ENCODE data around the gene MS4A10. TPM values are rescaled to one million over a fixed set of nuclear protein-coding genes. Genes with fewer than 3 reads are reported as not detected.

Gene MS4A10
- total RNA-seq, 3 donors from 2014 or later, result 1.2 TPM; not detected in 2

DNA sequence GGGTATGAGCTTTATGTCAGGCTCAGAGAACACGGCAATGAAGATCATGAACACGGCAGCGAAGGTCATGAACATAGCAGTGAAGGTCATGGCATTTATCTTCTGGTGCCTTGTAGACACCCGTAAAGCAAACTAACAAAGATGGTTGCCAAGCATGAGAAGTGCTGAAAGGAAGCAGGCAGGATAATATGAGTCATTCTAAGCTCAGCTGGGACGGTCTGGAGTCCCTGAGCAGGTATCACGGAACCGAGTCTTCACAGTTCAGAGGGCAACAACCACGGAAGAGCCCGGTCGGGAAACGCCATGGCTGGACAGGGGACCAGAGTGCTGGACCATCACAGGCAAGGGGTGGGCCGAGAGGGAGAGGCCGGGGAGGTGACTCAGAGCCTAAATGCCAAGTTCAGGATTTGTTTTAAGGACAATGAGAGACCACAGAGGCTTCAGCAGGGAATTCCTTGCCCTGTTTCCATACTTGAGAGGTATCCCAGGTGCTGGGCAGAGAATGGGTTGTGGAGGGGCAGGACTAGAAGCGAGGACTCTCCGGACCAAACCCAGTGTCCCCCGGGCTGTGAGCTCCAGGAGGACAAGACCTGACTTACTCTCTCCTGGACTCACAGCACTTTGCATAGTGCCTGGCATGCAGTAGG lies 13.1 kb upstream of the MS4A10 start:
- ATAC-seq (no peak), DNase-seq (peak in 1 of 3 donors; percentile 21)
- no peak overlapping the region for H3K4me3 ChIP-seq
- no peaks in the 10 kb centered on the region for H3K4me1 ChIP-seq (ENCODE audit: low read depth)
- no peaks in the 10 kb centered on the region for H3K36me3 ChIP-seq (ENCODE audit: low read depth)
- intact Hi-C loops (cut with DNase I, micrococcal nuclease), result no loop called here
- TF ChIP-seq, protein P1, sequence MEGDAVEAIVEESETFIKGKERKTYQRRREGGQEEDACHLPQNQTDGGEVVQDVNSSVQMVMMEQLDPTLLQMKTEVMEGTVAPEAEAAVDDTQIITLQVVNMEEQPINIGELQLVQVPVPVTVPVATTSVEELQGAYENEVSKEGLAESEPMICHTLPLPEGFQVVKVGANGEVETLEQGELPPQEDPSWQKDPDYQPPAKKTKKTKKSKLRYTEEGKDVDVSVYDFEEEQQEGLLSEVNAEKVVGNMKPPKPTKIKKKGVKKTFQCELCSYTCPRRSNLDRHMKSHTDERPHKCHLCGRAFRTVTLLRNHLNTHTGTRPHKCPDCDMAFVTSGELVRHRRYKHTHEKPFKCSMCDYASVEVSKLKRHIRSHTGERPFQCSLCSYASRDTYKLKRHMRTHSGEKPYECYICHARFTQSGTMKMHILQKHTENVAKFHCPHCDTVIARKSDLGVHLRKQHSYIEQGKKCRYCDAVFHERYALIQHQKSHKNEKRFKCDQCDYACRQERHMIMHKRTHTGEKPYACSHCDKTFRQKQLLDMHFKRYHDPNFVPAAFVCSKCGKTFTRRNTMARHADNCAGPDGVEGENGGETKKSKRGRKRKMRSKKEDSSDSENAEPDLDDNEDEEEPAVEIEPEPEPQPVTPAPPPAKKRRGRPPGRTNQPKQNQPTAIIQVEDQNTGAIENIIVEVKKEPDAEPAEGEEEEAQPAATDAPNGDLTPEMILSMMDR (IDR thresholded peaks at IDR 0.05), result no peak
- no peaks in the 10 kb centered on the region for H3K9me3 ChIP-seq

DNA sequence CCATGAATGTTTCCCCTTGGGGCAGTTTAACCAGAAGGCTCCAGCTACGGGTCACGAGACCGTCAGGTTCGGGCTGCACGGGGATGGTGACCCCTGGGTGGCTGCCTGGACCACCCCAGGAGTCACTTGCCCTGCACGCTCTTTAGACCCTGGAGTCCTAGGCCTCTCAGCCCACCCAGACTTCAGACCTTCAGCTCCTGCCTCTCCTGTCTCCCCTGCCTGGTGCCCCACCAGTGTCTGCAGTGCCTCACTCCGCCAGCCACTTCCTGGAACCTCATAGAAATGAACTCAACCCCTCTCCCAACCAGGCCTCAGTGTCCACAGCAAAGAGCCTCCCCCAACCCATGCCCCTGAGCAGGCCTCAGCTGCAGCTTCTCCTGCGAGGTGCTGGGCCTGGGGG lies 12.5 kb upstream of the MS4A10 start:
- no peaks in the 10 kb centered on the region for H3K4me1 ChIP-seq (ENCODE audit: low read depth)
- ATAC-seq (no peak), DNase-seq (peak in 2 of 3 donors; percentile 9 to 32)
- intact Hi-C loops (cut with DNase I, micrococcal nuclease), result no loop called here
- no peak overlapping the region for H3K4me3 ChIP-seq
- TF ChIP-seq, protein P1 (IDR thresholded peaks at IDR 0.05), result no peak
- no peaks in the 10 kb centered on the region for H3K36me3 ChIP-seq (ENCODE audit: low read depth)
- H3K9me3 ChIP-seq, result no peaks in the 10 kb centered on the region

GRCh38 chr11:60774726-60775125 lies 10.4 kb upstream of the MS4A10 start:
- Histone ChIP-seq H3K9me3 (no peaks in the 10 kb centered on the region), H3K4me1 (ENCODE audit: low read depth) (no peaks in the 10 kb centered on the region), H3K4me3 (no peak overlapping the region), H3K36me3 (ENCODE audit: low read depth) (no peaks in the 10 kb centered on the region)
- ATAC-seq (no peak), DNase-seq (peak in 2 of 3 donors; percentile 11 to 42)
- TF ChIP-seq, protein P1 (IDR thresholded peaks at IDR 0.05), result no peak
- intact Hi-C loops (cut with DNase I, micrococcal nuclease), result no loop called here

DNA sequence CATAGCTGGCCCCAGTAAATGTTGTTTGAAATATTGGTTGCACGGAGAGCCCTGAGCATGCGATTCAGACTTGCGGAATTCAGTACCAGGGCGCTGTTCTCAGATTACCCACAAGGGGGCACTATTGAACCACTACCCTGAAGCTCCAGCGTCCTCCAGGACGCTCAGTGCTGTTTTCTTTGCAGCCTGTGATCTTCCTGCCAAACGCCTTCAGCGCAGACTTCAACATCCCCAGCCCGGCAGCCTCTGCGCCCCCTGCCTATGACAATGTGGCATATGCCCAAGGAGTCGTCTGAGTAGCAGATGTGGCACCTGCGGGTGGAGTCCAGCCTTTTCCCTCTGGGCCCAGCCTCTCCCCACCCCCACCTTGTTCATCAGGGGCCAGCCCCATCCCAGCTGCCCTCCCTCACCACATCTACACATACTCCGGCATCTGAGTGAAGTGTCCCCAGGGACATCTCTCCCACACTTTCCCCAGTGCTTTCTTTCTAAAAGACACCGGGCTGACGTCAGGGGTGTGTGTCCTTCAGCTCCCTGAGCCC lies 9.6 kb upstream of the MS4A10 start:
- ATAC-seq (peak; percentile 96), DNase-seq (peak; percentile 61 to 94 (median 71))
- H3K4me3 ChIP-seq, result no peak overlapping the region
- intact Hi-C loops (cut with DNase I, micrococcal nuclease), result no loop called here
- H3K36me3 ChIP-seq (ENCODE audit: low read depth), result no peaks in the 10 kb centered on the region
- H3K4me1 ChIP-seq (ENCODE audit: low read depth), result no peaks in the 10 kb centered on the region
- TF ChIP-seq, protein P1 (IDR thresholded peaks at IDR 0.05), result peak; percentile 89
- no peaks in the 10 kb centered on the region for H3K9me3 ChIP-seq

DNA sequence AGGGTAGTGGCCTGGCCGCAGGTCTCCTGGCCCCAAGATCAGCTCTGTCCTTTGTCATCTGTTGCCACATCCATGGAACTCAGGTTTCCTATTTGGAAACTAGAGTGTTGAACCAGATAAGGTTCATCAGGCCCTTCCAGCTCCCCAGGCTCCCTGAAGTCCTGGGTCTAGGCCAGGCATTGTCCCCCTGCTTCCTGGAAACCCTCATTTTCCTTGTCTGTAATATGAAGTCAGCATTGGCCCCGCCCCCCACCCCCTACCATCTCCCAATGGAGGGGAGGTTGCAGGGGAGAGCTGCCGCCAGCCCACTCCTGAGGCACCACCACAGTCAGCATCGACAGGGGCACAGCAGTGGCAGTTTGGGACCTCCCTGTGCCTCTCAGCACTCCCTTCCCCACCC lies 9.0 kb upstream of the MS4A10 start:
- TF ChIP-seq, protein P1 (IDR thresholded peaks at IDR 0.05), result no peak
- no peak overlapping the region for H3K4me3 ChIP-seq
- H3K36me3 ChIP-seq (ENCODE audit: low read depth), result no peaks in the 10 kb centered on the region
- ATAC-seq (no peak), DNase-seq (no peak)
- no peaks in the 10 kb centered on the region for H3K4me1 ChIP-seq (ENCODE audit: low read depth)
- H3K9me3 ChIP-seq, result no peaks in the 10 kb centered on the region
- intact Hi-C loops (cut with DNase I, micrococcal nuclease), result no loop called here
